Duodenal mucosa (tissue), 2 donors: Measurements from ENCODE around the gene MAMDC4.
"Not testable (repeated sequence)": the region's sequence is repeated elsewhere in the genome, so short reads cannot be mapped to it uniquely, and the experiment has no call there.

Experiments used
- H3K27ac ChIP-seq: one replicate; pipeline ENCODE4 v1.7.0; 2013; ENCODE audit warnings: low read depth, low read length
- H3K27me3 ChIP-seq, 2 donors: one replicate each; pipeline ENCODE4 v1.7.0; 2013; ENCODE audit warnings: low read length in 2 of 2, control low read depth in 1 of 2; ENCODE audit not compliant: insufficient read depth in 2 of 2, control insufficient read depth in 1 of 2
- H3K36me3 ChIP-seq, 2 donors: one replicate each; pipeline ENCODE4 v1.7.0; 2013; ENCODE audit warnings: low read length in 2 of 2, control low read depth in 1 of 2; ENCODE audit not compliant: insufficient read depth in 2 of 2, control insufficient read depth in 1 of 2
- H3K4me1 ChIP-seq, 2 donors: one replicate each; pipeline ENCODE4 v1.7.0; 2013; ENCODE audit warnings: low read length in 2 of 2, control low read depth in 1 of 2; ENCODE audit not compliant: insufficient read depth in 2 of 2, control insufficient read depth in 1 of 2
- H3K4me3 ChIP-seq, 2 donors: one replicate each; pipeline ENCODE4 v1.7.0; 2013; ENCODE audit warnings: low read length in 2 of 2, low read depth in 1 of 2
- H3K9ac ChIP-seq, 2 donors: one replicate each; pipeline ENCODE4 v1.7.0; 2013; ENCODE audit warnings: low read length in 2 of 2, low read depth in 1 of 2
- H3K9me3 ChIP-seq, 2 donors: one replicate each; pipeline ENCODE4 v1.7.0; 2013; ENCODE audit warnings: low read length in 2 of 2, control low read depth in 1 of 2; ENCODE audit not compliant: control insufficient read depth in 1 of 2

The MAMDC4 gene

DNA sequence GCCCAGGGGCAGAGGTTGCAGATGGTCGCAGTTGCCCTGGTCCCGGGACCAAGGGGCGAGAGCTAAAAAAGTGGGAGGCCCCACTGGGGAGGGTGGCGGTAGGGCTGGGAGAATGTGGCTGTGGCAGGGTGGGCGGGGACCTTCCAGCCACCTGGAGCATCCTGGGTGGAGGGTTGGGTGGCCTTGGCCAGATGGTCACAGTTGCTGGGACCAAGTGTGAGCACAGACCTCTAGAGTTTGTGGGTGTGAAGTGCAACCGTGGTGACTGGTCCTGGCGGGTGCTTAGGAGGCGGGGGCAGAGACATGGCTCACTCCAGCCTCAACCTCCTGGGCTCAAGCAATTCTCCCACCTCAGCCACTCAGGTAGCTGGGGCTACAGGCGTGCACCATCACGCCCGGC is 28.5 kb downstream of the MAMDC4 start:
- H3K9me3 ChIP-seq, result no peaks in the 10 kb centered on the region
- no peaks in the 10 kb centered on the region for H3K27me3 ChIP-seq
- no peak overlapping the region for H3K4me3 ChIP-seq
- no peak overlapping the region for H3K27ac ChIP-seq
- H3K36me3 ChIP-seq, result no peaks in the 10 kb centered on the region
- no peak overlapping the region for H3K9ac ChIP-seq
- H3K4me1 ChIP-seq, result peaks cover 21 to 28% of the 10 kb centered on the region in 2 donors

DNA sequence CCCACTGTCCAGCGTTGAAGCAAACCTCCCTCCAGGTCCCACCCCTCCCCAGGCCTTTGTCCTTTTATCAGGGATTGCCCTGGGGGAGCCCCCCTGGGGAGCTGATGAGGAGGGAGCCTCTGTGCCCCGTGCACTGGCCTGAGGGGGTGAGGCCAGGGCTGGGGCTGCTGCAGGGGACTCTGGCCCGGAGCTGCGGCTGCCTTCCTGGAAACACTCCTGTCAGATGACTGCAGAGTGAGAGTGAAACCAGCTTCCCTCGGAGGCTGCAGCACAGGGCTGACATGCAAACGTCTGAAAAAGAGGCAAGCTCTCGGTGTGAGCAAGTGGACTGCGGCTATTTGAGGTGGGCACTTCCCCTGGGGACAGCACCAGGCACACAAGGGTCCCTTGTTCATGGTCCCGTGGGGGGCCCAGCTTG is 29.6 kb downstream of the MAMDC4 start:
- Histone ChIP-seq H3K4me3 (peak overlapping the region; percentile 66 to 70), H3K4me1 (peaks cover 22 to 28% of the 10 kb centered on the region in 2 donors), H3K27ac (peak overlapping the region; percentile 82), H3K36me3 (no peaks in the 10 kb centered on the region), H3K27me3 (no peaks in the 10 kb centered on the region), H3K9ac (peak overlapping the region; percentile 53 to 75), H3K9me3 (no peaks in the 10 kb centered on the region)

DNA sequence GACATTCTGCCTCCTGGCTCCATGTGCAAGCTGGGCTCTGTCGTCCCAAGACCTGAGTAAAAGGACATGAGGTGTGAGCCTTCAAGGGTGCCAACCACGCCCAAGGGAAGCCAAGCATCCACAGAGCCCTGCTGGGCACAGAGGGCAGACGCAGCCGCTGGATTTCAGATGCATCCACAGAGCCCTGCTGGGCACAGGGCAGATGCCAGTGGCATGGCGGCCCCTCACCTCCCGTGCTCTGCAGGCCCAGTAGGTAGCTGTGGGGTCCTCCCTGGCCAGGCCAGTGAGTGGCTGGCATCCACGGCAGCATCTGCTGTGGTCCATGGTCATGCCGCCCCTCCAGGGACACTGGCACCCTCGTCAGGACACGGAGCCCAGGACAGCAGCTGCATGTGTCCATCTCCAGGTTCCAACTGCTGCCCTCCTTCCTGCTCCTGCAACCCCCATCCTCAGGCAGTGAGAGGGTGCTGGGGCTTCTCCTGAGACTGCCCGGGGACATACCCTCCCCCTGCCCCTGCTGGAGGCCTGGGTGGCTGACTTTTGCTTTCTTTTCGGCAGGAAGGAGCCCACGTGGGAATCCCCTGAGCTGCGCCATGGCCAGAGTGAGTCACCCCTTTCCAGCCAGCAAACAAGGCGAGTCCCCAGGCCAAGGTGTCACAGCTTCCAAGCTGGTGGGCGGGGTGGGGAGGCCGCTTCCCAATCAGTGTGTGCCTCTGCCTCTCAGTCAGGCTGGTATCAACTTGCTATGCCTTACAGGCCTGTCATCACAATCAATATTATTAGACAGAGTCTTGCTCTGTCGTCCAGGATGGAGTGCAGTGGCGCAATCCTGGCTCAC is 30.2 kb downstream of the MAMDC4 start:
- no peaks in the 10 kb centered on the region for H3K27me3 ChIP-seq
- H3K4me1 ChIP-seq, result peaks cover 26 to 31% of the 10 kb centered on the region in 2 donors
- H3K9me3 ChIP-seq, result no peaks in the 10 kb centered on the region
- H3K27ac ChIP-seq, result peak overlapping the region; percentile 82
- H3K4me3 ChIP-seq, result peak overlapping the region; percentile 66 to 70
- peak overlapping the region; percentile 53 to 75 for H3K9ac ChIP-seq
- H3K36me3 ChIP-seq, result no peaks in the 10 kb centered on the region

DNA sequence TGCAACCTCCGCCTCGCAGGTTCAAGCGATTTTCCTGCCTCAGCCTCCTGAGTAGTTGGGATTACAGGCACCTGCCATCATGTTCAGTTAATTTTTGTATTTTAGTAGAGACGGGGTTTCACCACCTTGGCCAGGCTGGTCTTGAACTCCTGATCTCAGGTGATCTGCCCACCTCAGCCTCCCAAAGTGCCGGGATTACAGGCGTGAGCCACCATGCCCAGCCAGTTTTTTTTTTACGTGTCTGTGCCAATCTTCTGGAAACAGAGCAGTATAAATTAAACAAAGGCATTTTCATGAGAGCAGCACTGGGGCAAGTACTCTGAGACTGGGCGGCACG is 30.8 kb downstream of the MAMDC4 start:
- Histone ChIP-seq H3K27ac (peak overlapping the region; percentile 82), H3K9ac (peak overlapping the region; percentile 44 to 75), H3K4me1 (peaks cover 29 to 33% of the 10 kb centered on the region in 2 donors), H3K4me3 (peak overlapping the region; percentile 66 to 70)
- not testable (repeated sequence) for H3K27me3 ChIP-seq, H3K36me3 ChIP-seq, H3K9me3 ChIP-seq

- H3K4me3 ChIP-seq, H3K27me3 ChIP-seq, H3K36me3 ChIP-seq, H3K27ac ChIP-seq, H3K9me3 ChIP-seq: not testable (repeated sequence)
- Histone ChIP-seq H3K9ac (peak overlapping the region in 1 of 2 donors; percentile 44), H3K4me1 (peaks cover 35 to 39% of the 10 kb centered on the region in 2 donors)
Measured at GRCh38 chr9:136883670-136884069, 31.5 kb downstream of the MAMDC4 start.

GRCh38 chr9:136885950-136886578 is 33.9 kb downstream of the MAMDC4 start, which contains the start of gene TRAF2:
TRAF2 (plus strand) TSS chr9:136886516; CDS start chr9:136898741, 12,225 bp downstream.
- no peaks in the 10 kb centered on the region for H3K27me3 ChIP-seq
- peak within 1 kb of the TSS; percentile 66 for H3K27ac ChIP-seq
- H3K4me1 ChIP-seq, result peaks cover 35 to 39% of the 10 kb centered on the region in 2 donors
- H3K4me3 ChIP-seq, result peak within 1 kb of the TSS; percentile 73 to 78
- H3K9ac ChIP-seq, result peak within 1 kb of the TSS; percentile 67 to 84
- H3K36me3 ChIP-seq, result peaks cover 0 to 14% of the 10 kb centered on the region in 2 donors
- no peaks in the 10 kb centered on the region for H3K9me3 ChIP-seq

DNA sequence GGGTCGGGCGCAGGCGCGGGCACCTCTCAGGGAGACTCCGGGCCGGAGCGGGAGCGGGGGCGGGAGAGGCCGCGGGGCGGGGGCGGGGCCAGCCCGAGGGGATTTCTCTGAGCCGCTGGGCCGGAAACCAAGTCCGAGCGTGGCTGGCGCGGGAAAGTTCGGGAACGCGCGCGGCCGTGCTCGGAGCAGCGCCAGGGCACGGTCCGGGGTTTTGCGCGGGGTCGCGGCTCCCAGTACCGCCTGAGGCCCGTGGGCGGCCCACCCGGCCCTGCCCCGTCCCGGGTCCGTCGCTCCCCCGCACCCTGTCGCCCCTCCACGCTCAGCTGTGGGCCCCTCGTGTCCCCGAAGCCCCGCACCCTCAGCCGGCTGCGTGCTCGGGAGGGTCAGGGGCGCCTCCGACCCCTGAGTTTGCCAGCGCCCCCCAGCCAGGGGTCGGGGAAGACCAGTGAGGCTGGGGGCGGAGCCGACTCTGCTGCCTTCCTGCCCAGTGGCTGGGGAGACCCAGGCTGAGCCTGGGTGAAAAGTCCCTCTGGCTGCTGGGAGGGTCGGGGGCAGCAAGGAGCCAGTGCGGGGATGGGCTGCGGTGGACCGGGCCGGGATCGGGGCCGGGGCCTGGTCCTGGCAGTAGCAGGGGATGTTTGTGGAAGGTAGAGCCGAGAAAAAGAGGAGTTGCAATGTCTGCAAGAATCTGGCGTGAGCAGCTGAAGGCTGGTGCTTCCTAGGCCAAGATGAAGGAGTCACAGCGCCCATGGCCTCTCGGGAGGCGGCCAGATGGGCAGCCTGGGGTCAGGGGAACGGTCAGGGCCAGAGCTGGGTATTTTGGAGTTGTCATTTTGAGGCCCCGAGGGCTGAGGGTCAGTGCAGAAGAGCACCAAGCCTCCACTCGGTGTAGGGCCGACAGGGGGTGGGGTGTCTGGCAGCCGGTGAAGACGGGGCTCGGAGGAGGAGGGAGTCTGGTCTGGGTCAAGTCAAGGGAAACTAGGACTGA is 34.8 kb downstream of the MAMDC4 start:
- no peaks in the 10 kb centered on the region for H3K27me3 ChIP-seq
- H3K36me3 ChIP-seq, result peaks cover 0 to 14% of the 10 kb centered on the region in 2 donors
- H3K27ac ChIP-seq, result peak overlapping the region; percentile 66
- H3K9me3 ChIP-seq, result no peaks in the 10 kb centered on the region
- peaks cover 28 to 31% of the 10 kb centered on the region in 2 donors for H3K4me1 ChIP-seq
- peak overlapping the region; percentile 67 to 72 for H3K4me3 ChIP-seq
- peak overlapping the region; percentile 67 to 84 for H3K9ac ChIP-seq

DNA sequence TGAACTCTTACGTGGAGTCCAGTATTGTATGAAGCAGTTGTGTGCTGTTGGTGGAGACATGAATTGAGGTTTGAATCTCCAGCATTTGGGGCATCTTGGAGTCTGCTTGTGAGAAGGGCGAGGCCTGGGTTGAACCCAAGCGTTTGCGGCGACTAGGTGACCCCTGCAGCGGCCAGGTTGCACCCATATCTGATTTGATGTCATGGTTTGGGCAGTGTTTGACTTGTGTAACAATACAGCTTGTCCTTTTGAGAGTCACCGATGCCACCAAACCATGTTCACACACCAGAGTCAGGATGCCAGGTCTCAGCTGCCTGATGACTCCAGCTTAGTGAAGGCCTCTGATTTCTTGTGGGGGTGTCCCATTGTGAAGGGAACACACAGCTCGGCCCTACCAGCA is 36.3 kb downstream of the MAMDC4 start:
- Histone ChIP-seq H3K27ac (no peak overlapping the region), H3K9ac (no peak overlapping the region), H3K36me3 (peaks cover 0 to 21% of the 10 kb centered on the region in 2 donors), H3K9me3 (no peaks in the 10 kb centered on the region), H3K27me3 (no peaks in the 10 kb centered on the region), H3K4me1 (peaks cover 16 to 18% of the 10 kb centered on the region in 2 donors), H3K4me3 (no peak overlapping the region)

DNA sequence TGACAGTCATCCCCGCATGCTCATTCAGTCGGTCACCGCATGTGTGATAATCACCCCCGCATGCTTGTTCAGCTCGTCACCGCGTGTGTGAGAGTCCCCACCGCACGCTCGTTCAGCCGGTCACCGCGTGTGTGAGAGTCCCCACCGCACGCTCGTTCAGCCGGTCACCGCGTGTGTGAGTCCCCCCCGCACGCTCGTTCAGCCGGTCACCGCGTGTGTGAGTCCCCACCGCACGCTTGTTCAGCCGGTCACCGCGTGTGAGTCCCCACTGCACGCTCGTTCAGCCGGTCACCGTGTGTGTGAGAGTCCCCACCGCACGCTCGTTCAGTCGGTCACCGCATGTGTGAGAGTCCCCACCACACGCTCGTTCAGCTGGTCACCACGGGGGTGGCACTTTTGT is 37.7 kb downstream of the MAMDC4 start:
- H3K27me3 ChIP-seq, result no peaks in the 10 kb centered on the region
- H3K4me3 ChIP-seq, result no peak overlapping the region

More for the DNA sequence above, 37.7 kb downstream of the MAMDC4 start:
- H3K4me1 ChIP-seq, result peaks cover 15 to 18% of the 10 kb centered on the region in 2 donors
- no peak overlapping the region for H3K27ac ChIP-seq
- no peak overlapping the region for H3K9ac ChIP-seq
- peaks cover 6 to 29% of the 10 kb centered on the region in 2 donors for H3K36me3 ChIP-seq
- H3K9me3 ChIP-seq, result no peaks in the 10 kb centered on the region
